GM18511 (cell line): ENCODE data around the gene SHROOM1.

Source experiments
- ATAC-seq: cut with Tn5 transposase; IDR thresholded peaks from one replicate; pipeline ENCODE4 v1.9.1; 2021; ENCODE audit warnings: mild to moderate bottlenecking, moderate library complexity; ENCODE audit not compliant: unreplicated experiment

The SHROOM1 gene

GRCh38 chr5:132778856-132779255 lies 51.6 kb downstream of the SHROOM1 start:
- ATAC-seq = no peak

DNA sequence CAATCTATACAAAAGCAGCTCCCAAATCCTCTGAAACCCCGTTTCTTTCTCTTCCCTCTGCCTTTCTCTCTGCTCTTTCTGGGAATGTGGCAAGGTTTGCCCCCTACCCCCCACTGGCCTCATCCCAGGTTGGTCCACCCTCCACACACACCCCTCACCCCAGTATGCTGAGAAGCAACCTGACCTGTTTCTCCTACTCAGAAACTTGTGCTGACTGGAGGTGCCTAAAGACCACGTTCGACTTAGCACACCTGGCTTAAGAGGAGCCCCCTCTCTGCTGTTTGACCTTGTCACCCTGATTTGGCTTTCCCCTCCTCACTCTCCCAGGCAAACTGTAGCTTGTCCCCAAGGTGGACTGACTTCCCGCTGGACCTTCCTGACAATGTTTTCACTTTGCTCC lies 52.3 kb downstream of the SHROOM1 start:
- ATAC-seq = no peak

- ATAC-seq = peak; percentile 68
Observed at GRCh38 chr5:132777209-132778069, 53.0 kb downstream of the SHROOM1 start, which contains the start of gene SEPTIN8. SEPTIN8 (minus strand) TSS chr5:132777239; CDS start chr5:132777137, 102 bp downstream.

DNA sequence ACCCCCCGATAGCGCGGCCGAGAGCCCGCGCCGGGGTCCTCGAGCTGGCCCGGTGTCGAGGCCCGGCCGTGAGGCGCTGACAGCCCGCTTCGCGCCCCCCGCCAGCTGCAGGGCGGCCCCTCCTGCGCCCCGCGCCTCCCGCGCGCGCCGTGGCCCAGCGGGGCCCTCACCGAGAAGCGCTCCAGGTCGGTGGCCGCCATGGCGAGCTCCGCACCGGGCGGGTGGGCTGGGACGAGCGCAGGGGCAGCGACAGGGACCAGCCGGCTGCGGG lies 53.6 kb downstream of the SHROOM1 start:
- ATAC-seq = no peak

GRCh38 chr5:132776131-132776937 lies 54.1 kb downstream of the SHROOM1 start:
- ATAC-seq = no peak

GRCh38 chr5:132775476-132775961 lies 54.9 kb downstream of the SHROOM1 start:
- ATAC-seq = no peak

DNA sequence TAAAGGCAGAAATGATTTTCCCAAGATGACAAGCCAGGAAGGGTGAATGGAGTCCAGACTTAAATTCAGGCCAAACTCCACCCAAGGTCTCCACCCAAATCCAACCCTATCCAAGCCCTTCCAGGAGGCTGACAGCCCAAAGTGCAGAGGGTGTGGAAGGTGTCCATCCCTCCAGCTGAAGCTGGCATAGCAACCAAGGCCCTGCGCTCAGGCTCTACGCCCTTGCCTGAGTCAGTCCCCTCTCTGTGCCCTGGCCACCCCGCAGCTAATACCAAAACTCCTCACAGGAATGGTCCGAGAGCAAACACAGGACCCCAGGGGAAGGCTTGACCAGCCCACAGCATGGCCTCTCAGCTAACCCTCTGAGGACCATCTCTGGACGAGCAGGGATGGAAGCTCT lies 55.6 kb downstream of the SHROOM1 start:
- ATAC-seq = no peak

DNA sequence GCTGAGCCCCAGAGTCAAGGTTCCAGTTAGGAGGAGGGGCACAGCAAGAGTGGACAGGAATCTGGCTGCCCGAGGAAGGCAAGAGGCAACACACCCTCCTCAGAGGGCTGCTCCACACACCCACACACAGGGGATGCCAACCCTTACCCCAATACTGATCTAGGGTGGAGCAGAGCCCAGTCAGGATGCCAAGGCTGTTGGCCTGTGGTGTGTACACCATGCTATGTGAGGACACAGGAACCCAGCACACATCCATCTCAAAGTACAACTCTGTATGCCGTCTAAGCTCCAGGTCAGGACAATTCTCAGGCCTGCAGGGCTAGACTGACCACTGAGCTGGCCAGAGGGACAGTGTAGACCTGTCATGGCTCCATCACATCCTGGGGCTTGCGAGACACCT lies 56.0 kb downstream of the SHROOM1 start:
- no peak for ATAC-seq

DNA sequence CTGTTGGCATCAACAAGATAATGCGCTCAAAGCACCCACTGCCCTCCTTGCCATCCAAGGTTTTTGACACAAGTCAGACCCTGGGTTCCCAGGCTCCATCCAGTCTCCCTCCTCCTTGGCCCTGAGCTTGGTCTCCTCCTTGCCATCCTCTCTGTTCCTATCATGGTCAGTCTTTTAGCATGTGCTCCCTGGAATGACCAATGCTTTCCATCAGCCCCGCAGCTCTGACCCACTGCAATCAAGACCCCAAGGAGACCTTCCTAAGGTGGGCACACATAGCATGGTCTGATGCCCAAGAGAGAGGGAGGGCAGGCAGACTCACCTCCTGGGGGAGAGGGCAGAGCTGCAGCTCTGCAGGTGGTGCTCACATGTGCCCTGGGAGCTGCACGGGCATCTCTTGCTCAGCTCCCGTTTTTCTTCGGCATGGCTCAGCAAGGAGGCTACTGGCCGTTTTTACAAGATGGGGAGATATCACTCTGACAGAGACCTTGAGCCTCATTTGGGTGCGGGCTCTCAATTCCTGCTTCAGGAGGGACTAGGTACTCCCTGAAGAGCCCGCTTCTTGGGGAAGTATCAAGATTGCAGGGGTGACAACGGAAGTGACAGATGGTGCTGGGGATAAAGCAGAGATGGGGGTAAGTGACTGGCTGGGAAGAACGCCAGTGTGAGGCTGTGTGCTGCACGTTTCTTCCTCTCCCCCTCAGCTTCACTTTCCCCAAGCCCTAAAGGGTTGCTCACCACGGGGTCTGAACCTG lies 56.7 kb downstream of the SHROOM1 start:
- no peak for ATAC-seq

- no peak for ATAC-seq
Observed at GRCh38 chr5:132773114-132773513, 57.3 kb downstream of the SHROOM1 start.

- no peak for ATAC-seq
Observed at GRCh38 chr5:132772291-132773070, 58.0 kb downstream of the SHROOM1 start.
